Activated CD4-positive, alpha-beta memory T cell treated with anti-CD3 and anti-CD28 coated beads, Interleukin-2, amount 10 ng/mL, durations not matched to agents 7 days and 5 days (primary cell): Measurements from ENCODE around the gene TUNAR. TPM values are rescaled to one million over a fixed set of nuclear protein-coding genes. Genes with fewer than 3 reads are reported as not detected.

Source experiments
- total RNA-seq, 2 experiments: library from RNA; stranded (reverse); gene quantifications; one replicate each; pipeline ENCODE4 v1.2.3, GENCODE V29; 2021

Gene TUNAR
- total RNA-seq, 2 experiments from 2014 or later = not detected

Other genes with a start within 250 kb of the TUNAR start
- gene TCL1B, start 190.4 kb upstream of the TUNAR start, total RNA-seq = not detected
- gene TCL1A, start 162.7 kb upstream of the TUNAR start, total RNA-seq = not detected
- gene C14orf132, start 162.5 kb downstream of the TUNAR start, total RNA-seq = 1 to 10 TPM; 1.1 to 1.2 TPM